KMS-11 (cell line): ENCODE data around the gene SHROOM3.

ENCODE experiments used
- H2AFZ ChIP-seq: fragments of 200-600 bp; sonication (generic); 2 replicates; pipeline ENCODE4 v1.6.1; 2016; ENCODE audit warnings: antibody characterized with exemption, mixed run types, low read depth
- H3K27ac ChIP-seq: fragments of 200-600 bp; sonication (generic); 2 replicates; pipeline ENCODE4 v1.6.1; 2016; ENCODE audit warnings: mild to moderate bottlenecking, mixed run types
- H3K27me3 ChIP-seq: fragments of 200-600 bp; sonication (generic); 2 replicates; pipeline ENCODE4 v1.6.1; 2017; ENCODE audit warnings: mild to moderate bottlenecking, low read depth, mixed run types, moderate library complexity; ENCODE audit not compliant: insufficient read depth
- H3K36me3 ChIP-seq: fragments of 200-600 bp; sonication (generic); 2 replicates; pipeline ENCODE4 v1.6.1; 2017; ENCODE audit warnings: mild to moderate bottlenecking, mixed run types; ENCODE audit not compliant: insufficient read depth
- H3K4me1 ChIP-seq: fragments of 200-600 bp; sonication (generic); 2 replicates; pipeline ENCODE4 v1.6.1; 2016; ENCODE audit warnings: mild to moderate bottlenecking, low read depth, mixed run types; ENCODE audit not compliant: poor library complexity, severe bottlenecking
- H3K4me2 ChIP-seq: fragments of 200-600 bp; sonication (generic); 2 replicates; pipeline ENCODE4 v1.7.0; 2016; ENCODE audit warnings: mild to moderate bottlenecking, mixed run types
- H3K4me3 ChIP-seq: fragments of 200-600 bp; sonication (generic); IDR thresholded peaks from 2 replicates; pipeline ENCODE4 v1.6.1; 2017; ENCODE audit warnings: low read depth, low read length, mixed read lengths; ENCODE audit not compliant: insufficient read depth
- H3K79me2 ChIP-seq: fragments of 200-600 bp; sonication (generic); 2 replicates; pipeline ENCODE4 v1.6.1; 2016; ENCODE audit warnings: low read depth, mixed run types; ENCODE audit not compliant: insufficient read depth
- H3K9ac ChIP-seq: fragments of 200-600 bp; sonication (generic); 2 replicates; pipeline ENCODE4 v1.6.1; 2016; ENCODE audit warnings: mild to moderate bottlenecking, mixed run types
- H4K20me1 ChIP-seq: fragments of 200-600 bp; sonication (generic); 2 replicates; pipeline ENCODE4 v1.6.1; 2016; ENCODE audit warnings: mild to moderate bottlenecking, mixed run types; ENCODE audit not compliant: insufficient read depth
- CTCF ChIP-seq: fragments of 200-600 bp; sonication (generic); conservative IDR thresholded peaks from 2 replicates; pipeline ENCODE4 v1.6.1; 2017; ENCODE audit warnings: low read depth, mild to moderate bottlenecking, antibody characterized with exemption, low read length, moderate library complexity, mixed read lengths

SHROOM3 gene

GRCh38 chr4:76800902-76801301 is 365.9 kb downstream of the SHROOM3 start:
- no peak for TF ChIP-seq CTCF
- Histone ChIP-seq H3K27me3 (no peaks in the 10 kb centered on the region), H3K9ac (no peak overlapping the region), H3K4me1 (no peaks in the 10 kb centered on the region), H3K36me3 (no peaks in the 10 kb centered on the region), H3K79me2 (no peaks in the 10 kb centered on the region), H2AFZ (no peak overlapping the region), H3K4me3 (no peak overlapping the region), H4K20me1 (no peaks in the 10 kb centered on the region), H3K27ac (no peak overlapping the region), H3K4me2 (no peak overlapping the region)

GRCh38 chr4:76801621-76802235 is 366.7 kb downstream of the SHROOM3 start:
- Histone ChIP-seq H3K79me2 (no peaks in the 10 kb centered on the region), H4K20me1 (no peaks in the 10 kb centered on the region), H3K4me3 (no peak overlapping the region), H3K27me3 (no peaks in the 10 kb centered on the region), H3K4me2 (no peak overlapping the region), H3K27ac (no peak overlapping the region), H3K4me1 (no peaks in the 10 kb centered on the region), H3K9ac (no peak overlapping the region), H2AFZ (no peak overlapping the region), H3K36me3 (no peaks in the 10 kb centered on the region)
- TF ChIP-seq CTCF = no peak

GRCh38 chr4:76802236-76803021 is 367.4 kb downstream of the SHROOM3 start:
- H3K27ac ChIP-seq = no peak overlapping the region

GRCh38 chr4:76803522-76803921 is 368.5 kb downstream of the SHROOM3 start:
- Histone ChIP-seq H2AFZ (no peak overlapping the region), H4K20me1 (no peaks in the 10 kb centered on the region), H3K27ac (no peak overlapping the region), H3K4me3 (no peak overlapping the region), H3K27me3 (no peaks in the 10 kb centered on the region), H3K4me1 (no peaks in the 10 kb centered on the region), H3K79me2 (no peaks in the 10 kb centered on the region), H3K9ac (no peak overlapping the region), H3K36me3 (no peaks in the 10 kb centered on the region), H3K4me2 (no peak overlapping the region)
- no peak for TF ChIP-seq CTCF

More at GRCh38 chr4:76802236-76803021, 367.4 kb downstream of the SHROOM3 start:
- Histone ChIP-seq H3K4me2 (no peak overlapping the region), H3K79me2 (no peaks in the 10 kb centered on the region), H2AFZ (no peak overlapping the region), H3K9ac (no peak overlapping the region), H4K20me1 (no peaks in the 10 kb centered on the region), H3K27me3 (no peaks in the 10 kb centered on the region), H3K36me3 (no peaks in the 10 kb centered on the region), H3K4me3 (no peak overlapping the region), H3K4me1 (no peaks in the 10 kb centered on the region)
- TF ChIP-seq CTCF = no peak
